HG03280 (cell line): Measurements from ENCODE around the gene ARSJ.
A peak's percentile ranks its signal among the peaks of the same experiment; 100 is the strongest.
"Not testable (repeated sequence)": the region's sequence is repeated elsewhere in the genome, so short reads cannot be mapped to it uniquely, and the experiment has no call there.

Experiments
- ATAC-seq: cut with Tn5 transposase; IDR thresholded peaks from one replicate; pipeline ENCODE4 v1.9.1; 2021; ENCODE audit warnings: mild to moderate bottlenecking, moderate library complexity; ENCODE audit not compliant: unreplicated experiment

The ARSJ gene

GRCh38 chr4:113979148-113979904 lies at the start of gene ARSJ:
Gene ARSJ (minus strand): TSS chr4:113979647. CDS start chr4:113978834, 813 bp downstream.
- no peak for ATAC-seq

- no peak for ATAC-seq
Measured at GRCh38 chr4:114028071-114028470, 48.6 kb upstream of the ARSJ start.

- no peak for ATAC-seq
Measured at GRCh38 chr4:114027596-114027995, 48.1 kb upstream of the ARSJ start.

GRCh38 chr4:114026447-114026846 lies 47.0 kb upstream of the ARSJ start:
- ATAC-seq = no peak

- peak; percentile 84 for ATAC-seq
Measured at GRCh38 chr4:114025176-114025777, 45.8 kb upstream of the ARSJ start.

GRCh38 chr4:114021451-114021850 lies 42.0 kb upstream of the ARSJ start:
- no peak for ATAC-seq

- no peak for ATAC-seq
Measured at GRCh38 chr4:114019969-114020358, 40.5 kb upstream of the ARSJ start.

- ATAC-seq = no peak
Measured at GRCh38 chr4:114019276-114019968, 40.0 kb upstream of the ARSJ start.

- ATAC-seq = no peak
Measured at GRCh38 chr4:114017120-114017917, 37.9 kb upstream of the ARSJ start.

GRCh38 chr4:114015444-114015899 lies 36.0 kb upstream of the ARSJ start:
- ATAC-seq = no peak

- ATAC-seq = not testable (repeated sequence)
Measured at GRCh38 chr4:114013201-114013600, 33.8 kb upstream of the ARSJ start.

GRCh38 chr4:114012749-114013148 lies 33.3 kb upstream of the ARSJ start:
- no peak for ATAC-seq

- ATAC-seq = no peak
Measured at GRCh38 chr4:114005569-114006442, 26.4 kb upstream of the ARSJ start.

- ATAC-seq = not testable (repeated sequence)
Measured at GRCh38 chr4:114004483-114005226, 25.2 kb upstream of the ARSJ start.

GRCh38 chr4:113998531-113998930 lies 19.1 kb upstream of the ARSJ start:
- no peak for ATAC-seq

- ATAC-seq = no peak
Measured at GRCh38 chr4:113998079-113998478, 18.6 kb upstream of the ARSJ start.

- no peak for ATAC-seq
Measured at GRCh38 chr4:113997206-113997605, 17.8 kb upstream of the ARSJ start.

- no peak for ATAC-seq
Measured at GRCh38 chr4:113996599-113997177, 17.2 kb upstream of the ARSJ start.

- no peak for ATAC-seq
Measured at GRCh38 chr4:113993887-113994286, 14.4 kb upstream of the ARSJ start.
